MM.1S (cell line): Measurements from ENCODE around the gene CNNM2.

ENCODE experiments used
- EZH2 ChIP-seq: fragments of 300-600 bp; sonication (generic); optimal IDR thresholded peaks from 2 replicates; pipeline ENCODE3; 2017; ENCODE audit warnings: low read depth, mild to moderate bottlenecking, antibody characterized with exemption, low read length, mixed read lengths
- EZH2phosphoT487 ChIP-seq: fragments of 300-600 bp; sonication (generic); IDR thresholded peaks from 2 replicates; pipeline ENCODE4 v1.6.1; 2018; ENCODE audit warnings: antibody characterized with exemption, low read length
- TF ChIP-seq, protein P1 (sequence below): fragments of 300-600 bp; sonication (generic); IDR thresholded peaks from 2 replicates; pipeline ENCODE4 v1.5.1; 2016; ENCODE audit warnings: antibody characterized with exemption, low read length, mixed read lengths

DNA sequence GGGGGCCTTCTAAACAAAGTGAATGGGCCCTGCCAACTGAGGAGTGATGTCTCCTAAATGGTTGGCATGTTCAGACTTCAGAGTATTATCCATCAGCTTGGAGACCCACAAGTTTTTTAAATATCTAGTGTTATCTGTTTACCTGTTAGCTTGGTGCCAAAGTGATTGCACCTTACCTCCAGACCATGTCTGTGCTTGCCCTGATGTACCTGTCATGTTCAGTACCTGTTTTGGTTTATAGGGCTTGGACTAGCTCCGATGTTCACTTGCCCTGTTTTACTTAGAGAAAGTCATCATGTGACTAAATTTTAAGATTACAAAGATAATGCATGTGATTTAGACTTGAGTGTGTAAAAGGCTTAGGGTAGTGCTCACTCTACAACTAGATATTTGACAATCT is 67.7 kb downstream of the CNNM2 start:
- TF ChIP-seq, protein P1, sequence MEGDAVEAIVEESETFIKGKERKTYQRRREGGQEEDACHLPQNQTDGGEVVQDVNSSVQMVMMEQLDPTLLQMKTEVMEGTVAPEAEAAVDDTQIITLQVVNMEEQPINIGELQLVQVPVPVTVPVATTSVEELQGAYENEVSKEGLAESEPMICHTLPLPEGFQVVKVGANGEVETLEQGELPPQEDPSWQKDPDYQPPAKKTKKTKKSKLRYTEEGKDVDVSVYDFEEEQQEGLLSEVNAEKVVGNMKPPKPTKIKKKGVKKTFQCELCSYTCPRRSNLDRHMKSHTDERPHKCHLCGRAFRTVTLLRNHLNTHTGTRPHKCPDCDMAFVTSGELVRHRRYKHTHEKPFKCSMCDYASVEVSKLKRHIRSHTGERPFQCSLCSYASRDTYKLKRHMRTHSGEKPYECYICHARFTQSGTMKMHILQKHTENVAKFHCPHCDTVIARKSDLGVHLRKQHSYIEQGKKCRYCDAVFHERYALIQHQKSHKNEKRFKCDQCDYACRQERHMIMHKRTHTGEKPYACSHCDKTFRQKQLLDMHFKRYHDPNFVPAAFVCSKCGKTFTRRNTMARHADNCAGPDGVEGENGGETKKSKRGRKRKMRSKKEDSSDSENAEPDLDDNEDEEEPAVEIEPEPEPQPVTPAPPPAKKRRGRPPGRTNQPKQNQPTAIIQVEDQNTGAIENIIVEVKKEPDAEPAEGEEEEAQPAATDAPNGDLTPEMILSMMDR = no peak
- no peak for TF ChIP-seq EZH2
- TF ChIP-seq EZH2phosphoT487 = no peak
